Osteoblast (primary cell): ENCODE measurements around the gene AFF3. TPM values are rescaled to one million over a fixed set of nuclear protein-coding genes. Genes with fewer than 3 reads are reported as not detected.

Experiments used
- DNase-seq: peaks from one replicate; pipeline ENCODE4 v3.0.0; 2011; ENCODE audit warnings: low spot score, mixed read lengths; ENCODE audit not compliant: insufficient read length; ENCODE audit errors: missing footprints
- H2AFZ ChIP-seq: 2 replicates; pipeline ENCODE4 v1.6.0; 2011; ENCODE audit warnings: mild to moderate bottlenecking, low read length
- H3K27ac ChIP-seq: 2 replicates; pipeline ENCODE4 v1.5.1; 2011; ENCODE audit warnings: mild to moderate bottlenecking, low read depth, low read length, moderate library complexity
- H3K27me3 ChIP-seq: 2 replicates; pipeline ENCODE4 v1.6.0; 2012; ENCODE audit warnings: mild to moderate bottlenecking, control low read depth, inconsistent platforms, low read length, moderate library complexity; ENCODE audit not compliant: insufficient read depth
- H3K36me3 ChIP-seq: 2 replicates; pipeline ENCODE4 v1.5.1; 2011; ENCODE audit warnings: mild to moderate bottlenecking, low read length, control low read depth, moderate library complexity; ENCODE audit not compliant: insufficient read depth
- H3K4me1 ChIP-seq: 2 replicates; pipeline ENCODE4 v1.5.1; 2011; ENCODE audit warnings: mild to moderate bottlenecking, low read length, control low read depth, moderate library complexity; ENCODE audit not compliant: insufficient read depth
- H3K4me2 ChIP-seq: 2 replicates; pipeline ENCODE4 v1.6.0; 2011; ENCODE audit warnings: mild to moderate bottlenecking, low read length; ENCODE audit not compliant: insufficient read depth
- H3K4me3 ChIP-seq: fragments of 200-600 bp; sonication (generic); 3 replicates; pipeline ENCODE4 v1.5.1; 2012; ENCODE audit warnings: mild to moderate bottlenecking, low read length, inconsistent platforms; ENCODE audit not compliant: insufficient read depth
- H3K79me2 ChIP-seq: 2 replicates; pipeline ENCODE4 v1.6.0; 2012; ENCODE audit warnings: mild to moderate bottlenecking, low read length, control low read depth, inconsistent platforms; ENCODE audit not compliant: insufficient read depth
- H3K9me3 ChIP-seq: 2 replicates; pipeline ENCODE4 v1.5.1; 2011; ENCODE audit warnings: low read depth, low read length, control low read depth
- H4K20me1 ChIP-seq: 2 replicates; pipeline ENCODE4 v1.6.0; 2012; ENCODE audit warnings: mild to moderate bottlenecking, low read length, control low read depth; ENCODE audit not compliant: insufficient read depth
- total RNA-seq: library from RNA; depleted of rRNA; stranded (reverse); fragments of >200 nt; gene quantifications from 2 replicates; pipeline ENCODE4 v1.2.3, GENCODE V29; 2012
- TF ChIP-seq, protein P1 (sequence below): IDR thresholded peaks from 2 replicates; pipeline ENCODE4 v1.5.1; 2011; ENCODE audit warnings: mild to moderate bottlenecking, low read depth, low read length, moderate library complexity; ENCODE audit errors: extremely low read depth

AFF3 gene
- total RNA-seq, 1 donor, result 4.3 TPM

DNA sequence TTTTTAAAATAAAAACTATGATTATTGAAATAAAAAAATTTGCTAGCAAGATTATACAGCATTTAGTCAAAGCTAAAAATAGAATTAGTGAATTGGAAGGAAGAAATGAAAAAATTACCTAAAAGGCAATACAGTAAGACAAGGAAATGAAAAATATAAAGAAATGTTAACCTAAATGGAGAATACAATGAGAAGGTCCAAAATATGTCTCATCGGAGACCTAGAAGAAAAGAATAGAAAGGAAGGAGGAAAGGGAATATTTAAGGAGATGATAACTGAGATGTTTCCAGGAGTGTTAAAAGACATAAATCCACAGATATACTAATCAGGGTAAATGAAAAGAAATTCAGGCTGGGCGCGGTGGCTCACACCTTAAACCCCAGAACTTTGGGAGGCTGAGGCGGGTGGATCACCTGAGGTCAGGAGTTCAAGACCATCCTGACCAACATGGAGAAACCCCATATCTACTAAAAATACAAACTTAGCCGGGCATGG is 78.9 kb downstream of the AFF3 start:
- no peaks in the 10 kb centered on the region for H3K4me1 ChIP-seq
- no peak overlapping the region for H2AFZ ChIP-seq
- no peak overlapping the region for H3K4me2 ChIP-seq
- no peaks in the 10 kb centered on the region for H3K36me3 ChIP-seq
- H3K27me3 ChIP-seq, result peaks cover 3% of the 10 kb centered on the region
- no peak overlapping the region for H3K4me3 ChIP-seq
- no peaks in the 10 kb centered on the region for H3K79me2 ChIP-seq
- no peak overlapping the region for H3K27ac ChIP-seq
- H4K20me1 ChIP-seq, result no peaks in the 10 kb centered on the region
- no peaks in the 10 kb centered on the region for H3K9me3 ChIP-seq
- no peak for DNase-seq
- TF ChIP-seq, protein P1, sequence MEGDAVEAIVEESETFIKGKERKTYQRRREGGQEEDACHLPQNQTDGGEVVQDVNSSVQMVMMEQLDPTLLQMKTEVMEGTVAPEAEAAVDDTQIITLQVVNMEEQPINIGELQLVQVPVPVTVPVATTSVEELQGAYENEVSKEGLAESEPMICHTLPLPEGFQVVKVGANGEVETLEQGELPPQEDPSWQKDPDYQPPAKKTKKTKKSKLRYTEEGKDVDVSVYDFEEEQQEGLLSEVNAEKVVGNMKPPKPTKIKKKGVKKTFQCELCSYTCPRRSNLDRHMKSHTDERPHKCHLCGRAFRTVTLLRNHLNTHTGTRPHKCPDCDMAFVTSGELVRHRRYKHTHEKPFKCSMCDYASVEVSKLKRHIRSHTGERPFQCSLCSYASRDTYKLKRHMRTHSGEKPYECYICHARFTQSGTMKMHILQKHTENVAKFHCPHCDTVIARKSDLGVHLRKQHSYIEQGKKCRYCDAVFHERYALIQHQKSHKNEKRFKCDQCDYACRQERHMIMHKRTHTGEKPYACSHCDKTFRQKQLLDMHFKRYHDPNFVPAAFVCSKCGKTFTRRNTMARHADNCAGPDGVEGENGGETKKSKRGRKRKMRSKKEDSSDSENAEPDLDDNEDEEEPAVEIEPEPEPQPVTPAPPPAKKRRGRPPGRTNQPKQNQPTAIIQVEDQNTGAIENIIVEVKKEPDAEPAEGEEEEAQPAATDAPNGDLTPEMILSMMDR, result no peak

DNA sequence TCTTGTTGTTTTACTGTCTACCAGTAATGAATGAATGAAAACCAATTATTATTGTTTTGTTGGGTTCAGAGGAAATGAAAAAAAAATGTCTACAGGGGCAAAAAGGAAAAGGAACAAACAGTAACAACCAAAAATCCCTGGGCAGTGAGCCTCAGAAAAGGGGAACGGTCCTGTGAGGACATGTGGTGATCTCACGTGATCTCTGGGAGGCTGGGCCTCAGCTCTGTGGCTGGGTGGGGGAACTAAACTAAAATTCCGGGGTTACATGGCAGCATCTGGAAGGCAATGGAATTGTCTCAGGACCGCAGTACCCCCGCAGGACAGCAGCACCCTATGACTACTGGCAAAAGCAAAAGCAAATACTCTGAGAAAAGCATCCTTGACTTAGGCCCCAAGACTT is 80.1 kb downstream of the AFF3 start:
- Histone ChIP-seq H2AFZ (no peak overlapping the region), H3K4me3 (no peak overlapping the region), H3K36me3 (no peaks in the 10 kb centered on the region), H3K4me1 (peaks cover 8% of the 10 kb centered on the region), H3K4me2 (no peak overlapping the region), H3K27me3 (no peaks in the 10 kb centered on the region), H3K9me3 (no peaks in the 10 kb centered on the region), H4K20me1 (no peaks in the 10 kb centered on the region), H3K27ac (no peak overlapping the region), H3K79me2 (no peaks in the 10 kb centered on the region)
- DNase-seq, result no peak
- TF ChIP-seq, protein P1, result no peak

DNA sequence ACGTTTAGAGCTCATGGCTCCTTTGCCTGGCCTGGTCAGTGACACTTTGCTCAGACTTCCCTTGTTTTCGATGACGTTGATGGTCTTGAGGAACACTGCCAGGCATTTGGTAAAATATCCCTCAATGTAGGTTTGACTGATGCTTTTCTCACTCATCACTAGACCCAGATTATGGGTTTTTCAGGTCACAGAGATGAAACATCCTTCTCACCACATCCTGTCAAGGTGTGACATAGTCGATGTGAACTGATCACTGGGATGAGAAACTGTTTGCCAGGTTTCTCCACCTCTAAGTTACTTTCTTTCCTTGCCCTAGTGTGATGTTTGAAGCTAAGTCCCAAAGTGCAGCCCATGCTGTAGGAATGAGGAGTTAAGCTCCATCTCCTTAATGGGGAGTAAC is 81.5 kb downstream of the AFF3 start:
- Histone ChIP-seq H3K4me1 (peaks cover 20% of the 10 kb centered on the region), H3K27ac (no peak overlapping the region), H3K27me3 (no peaks in the 10 kb centered on the region), H3K79me2 (no peaks in the 10 kb centered on the region), H3K4me3 (no peak overlapping the region), H3K4me2 (no peak overlapping the region), H3K36me3 (no peaks in the 10 kb centered on the region), H2AFZ (no peak overlapping the region), H3K9me3 (no peaks in the 10 kb centered on the region), H4K20me1 (no peaks in the 10 kb centered on the region)
- TF ChIP-seq, protein P1, result no peak
- DNase-seq, result peak; percentile 41

DNA sequence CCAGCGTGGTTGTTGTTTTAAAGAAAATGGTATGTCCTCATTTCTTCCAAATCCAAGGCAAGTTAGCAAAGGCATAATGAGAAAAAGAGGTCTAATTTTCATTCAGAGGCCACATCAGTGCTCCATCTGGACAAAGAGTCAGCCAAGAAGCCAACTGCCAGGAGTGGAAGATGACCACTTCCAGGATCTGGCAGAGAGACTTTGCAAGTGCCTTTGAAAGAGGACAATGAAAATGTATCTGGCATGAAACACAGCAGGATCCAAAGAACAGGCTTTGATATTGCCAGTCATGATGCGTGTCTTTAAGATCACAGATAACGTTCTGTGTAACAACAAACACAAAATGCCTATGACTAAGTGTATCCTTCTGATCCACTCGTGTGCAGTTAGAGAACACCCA is 82.8 kb downstream of the AFF3 start:
- no peaks in the 10 kb centered on the region for H3K9me3 ChIP-seq
- H3K4me2 ChIP-seq, result no peak overlapping the region
- no peak for DNase-seq
- no peaks in the 10 kb centered on the region for H3K27me3 ChIP-seq
- no peak overlapping the region for H3K27ac ChIP-seq
- H3K4me3 ChIP-seq, result no peak overlapping the region
- H2AFZ ChIP-seq, result no peak overlapping the region
- TF ChIP-seq, protein P1, result no peak
- no peaks in the 10 kb centered on the region for H4K20me1 ChIP-seq
- no peaks in the 10 kb centered on the region for H3K79me2 ChIP-seq
- peaks cover 20% of the 10 kb centered on the region for H3K4me1 ChIP-seq
- H3K36me3 ChIP-seq, result no peaks in the 10 kb centered on the region
